DMS153 (cell line): ENCODE data around the gene IGFBP4.

Experiments used
- DNase-seq: peaks from one replicate; lab custom pipeline; 2025; lab: John Stamatoyannopoulos, UW

IGFBP4 gene

DNA sequence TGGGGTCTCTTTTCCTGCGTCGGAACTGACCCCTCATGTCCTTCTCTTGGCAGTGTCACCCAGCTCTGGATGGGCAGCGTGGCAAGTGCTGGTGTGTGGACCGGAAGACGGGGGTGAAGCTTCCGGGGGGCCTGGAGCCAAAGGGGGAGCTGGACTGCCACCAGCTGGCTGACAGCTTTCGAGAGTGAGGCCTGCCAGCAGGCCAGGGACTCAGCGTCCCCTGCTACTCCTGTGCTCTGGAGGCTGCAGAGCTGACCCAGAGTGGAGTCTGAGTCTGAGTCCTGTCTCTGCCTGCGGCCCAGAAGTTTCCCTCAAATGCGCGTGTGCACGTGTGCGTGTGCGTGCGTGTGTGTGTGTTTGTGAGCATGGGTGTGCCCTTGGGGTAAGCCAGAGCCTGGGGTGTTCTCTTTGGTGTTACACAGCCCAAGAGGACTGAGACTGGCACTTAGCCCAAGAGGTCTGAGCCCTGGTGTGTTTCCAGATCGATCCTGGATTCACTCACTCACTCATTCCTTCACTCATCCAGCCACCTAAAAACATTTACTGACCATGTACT, 13.2 kb downstream of the IGFBP4 start:
- no peak for DNase-seq

DNA sequence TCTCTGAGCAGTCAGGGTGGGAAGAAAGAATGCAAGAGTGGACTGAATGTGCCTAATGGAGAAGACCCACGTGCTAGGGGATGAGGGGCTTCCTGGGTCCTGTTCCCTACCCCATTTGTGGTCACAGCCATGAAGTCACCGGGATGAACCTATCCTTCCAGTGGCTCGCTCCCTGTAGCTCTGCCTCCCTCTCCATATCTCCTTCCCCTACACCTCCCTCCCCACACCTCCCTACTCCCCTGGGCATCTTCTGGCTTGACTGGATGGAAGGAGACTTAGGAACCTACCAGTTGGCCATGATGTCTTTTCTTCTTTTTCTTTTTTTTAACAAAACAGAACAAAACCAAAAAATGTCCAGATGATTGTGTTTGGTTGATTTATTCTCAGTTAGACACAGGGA, 14.1 kb downstream of the IGFBP4 start:
- no peak for DNase-seq

DNA sequence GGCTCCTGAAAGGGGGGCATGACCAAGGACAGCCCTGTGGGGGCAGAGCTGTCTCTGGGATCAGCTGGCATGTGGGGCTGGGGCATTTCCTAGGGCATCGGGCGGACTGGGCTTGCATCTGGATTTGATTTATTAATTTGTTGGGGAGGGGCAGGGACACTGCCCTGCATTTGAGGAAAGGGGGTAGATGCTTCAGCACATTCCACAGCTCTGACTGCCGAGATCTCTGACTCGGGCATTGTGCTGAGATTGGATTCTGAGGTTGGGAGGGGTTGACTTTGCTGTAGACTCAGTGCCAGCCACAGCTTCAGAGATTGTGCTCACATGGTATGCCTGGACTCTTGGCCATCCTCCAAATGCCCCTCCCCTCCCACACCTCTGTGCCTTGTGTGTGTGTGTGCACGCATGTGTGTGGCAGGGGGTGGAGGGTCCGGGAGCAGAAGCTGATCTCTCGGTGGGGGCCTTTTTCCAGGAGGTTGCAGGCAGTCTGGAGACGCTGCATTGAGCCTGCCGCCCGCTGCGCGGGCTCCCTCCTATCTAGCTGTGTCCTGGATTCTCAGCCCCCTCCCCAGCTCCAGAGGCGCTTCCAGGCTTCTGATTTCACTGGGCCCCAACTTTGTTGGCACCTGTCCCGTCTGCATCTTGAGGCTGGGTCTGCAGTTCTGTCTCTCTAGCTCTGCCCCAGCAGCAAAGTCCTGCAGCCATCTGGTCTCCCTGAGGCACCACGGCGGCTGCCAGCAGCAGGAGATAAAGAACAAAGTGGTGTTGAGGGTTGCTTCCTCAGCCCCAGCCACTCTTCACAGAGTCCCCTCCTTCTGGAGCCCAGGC, 14.9 kb downstream of the IGFBP4 start:
- DNase-seq: no peak

DNA sequence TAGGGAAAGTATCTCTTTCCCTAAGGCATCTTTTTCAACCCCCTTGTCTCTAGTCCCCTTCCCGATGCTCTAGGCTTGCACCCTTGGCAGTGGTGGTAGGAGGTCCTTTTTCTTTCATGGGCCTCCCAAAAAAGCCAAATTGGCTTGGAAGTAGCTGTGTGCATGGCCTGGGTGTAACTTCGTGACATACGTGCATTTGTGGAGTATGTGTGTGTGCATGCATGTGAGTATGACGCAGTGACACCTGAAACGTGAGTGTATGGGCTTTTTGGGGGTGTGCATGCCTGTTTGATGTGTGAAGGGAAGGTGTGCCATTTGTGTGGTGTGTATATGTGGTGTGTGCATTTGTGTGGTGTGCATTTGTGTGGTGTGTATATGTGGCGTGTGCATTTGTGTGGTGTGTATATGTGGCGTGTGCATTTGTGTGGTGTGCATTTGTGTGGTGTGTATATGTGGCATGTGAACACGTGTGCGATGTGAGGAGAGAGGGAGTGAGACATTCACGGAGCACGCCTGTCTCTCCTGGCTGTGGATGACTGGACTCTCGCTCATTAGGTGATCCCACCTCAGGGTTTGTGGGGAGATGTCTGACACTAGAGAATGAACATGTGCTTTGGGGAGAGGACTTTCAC, 15.7 kb downstream of the IGFBP4 start:
- DNase-seq: no peak

DNA sequence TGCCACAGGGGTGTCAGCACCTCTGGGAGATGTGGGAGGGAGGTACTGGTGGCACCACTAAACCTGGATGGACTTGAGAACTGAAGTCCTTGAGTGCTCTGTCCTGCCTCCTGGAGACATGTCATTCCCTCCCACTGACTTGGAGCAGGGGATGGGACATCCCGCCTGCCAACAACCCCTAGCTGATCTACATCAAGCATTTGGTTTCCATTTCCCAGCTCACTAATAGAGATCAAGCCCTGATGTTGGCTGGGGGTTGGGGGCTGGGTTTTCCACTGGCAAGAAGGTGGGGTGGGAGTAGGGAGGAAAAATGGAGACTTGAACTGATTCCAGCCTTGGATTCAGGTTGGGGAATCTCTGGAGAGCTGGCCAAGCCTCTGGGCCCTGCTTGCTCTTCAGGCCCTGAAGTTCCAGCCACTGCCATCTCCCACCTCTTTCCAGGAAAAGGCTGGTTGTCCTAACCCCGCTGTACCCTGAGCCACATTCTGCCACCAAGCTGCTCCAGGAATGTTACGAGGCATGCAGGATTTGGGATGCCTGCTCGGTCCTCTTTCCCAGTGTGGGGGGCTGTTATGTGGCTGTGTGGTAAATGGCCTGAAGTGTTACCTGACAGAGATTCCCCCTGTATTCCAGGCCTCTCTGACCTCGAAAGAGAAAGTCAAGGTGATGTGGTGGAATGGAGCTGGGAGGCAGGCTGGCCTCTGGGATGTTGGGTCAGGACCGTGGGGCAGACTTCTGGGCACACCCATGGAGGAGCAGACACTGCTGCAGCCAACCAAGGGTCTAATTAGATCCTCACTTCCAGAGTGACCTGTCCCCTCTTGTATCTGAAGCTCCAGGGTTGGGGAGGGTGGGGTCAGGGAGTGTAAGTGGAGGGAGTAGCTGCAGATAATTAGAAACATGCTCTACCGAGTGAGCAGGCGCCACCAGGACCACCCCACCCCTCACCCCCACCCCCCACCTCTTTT, 16.7 kb downstream of the IGFBP4 start:
- no peak for DNase-seq

DNA sequence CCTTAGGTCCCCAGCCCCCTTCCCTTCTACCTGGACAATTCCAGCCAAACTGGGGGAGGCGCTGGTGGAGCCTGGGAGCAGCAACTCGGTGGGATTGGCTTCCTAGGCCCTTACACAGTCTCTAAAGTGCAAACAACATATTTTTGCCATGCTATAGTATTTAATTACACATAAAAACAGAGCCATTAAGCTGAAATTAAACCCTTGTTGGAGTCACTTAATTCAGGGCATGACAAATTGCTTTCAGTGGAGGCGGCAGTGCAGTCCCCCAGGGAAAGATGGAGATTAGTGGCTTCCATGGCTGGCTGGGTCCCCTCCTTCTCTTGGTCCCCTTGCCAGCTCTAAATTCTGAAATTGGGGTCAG, 17.3 kb downstream of the IGFBP4 start:
- DNase-seq: no peak

DNA sequence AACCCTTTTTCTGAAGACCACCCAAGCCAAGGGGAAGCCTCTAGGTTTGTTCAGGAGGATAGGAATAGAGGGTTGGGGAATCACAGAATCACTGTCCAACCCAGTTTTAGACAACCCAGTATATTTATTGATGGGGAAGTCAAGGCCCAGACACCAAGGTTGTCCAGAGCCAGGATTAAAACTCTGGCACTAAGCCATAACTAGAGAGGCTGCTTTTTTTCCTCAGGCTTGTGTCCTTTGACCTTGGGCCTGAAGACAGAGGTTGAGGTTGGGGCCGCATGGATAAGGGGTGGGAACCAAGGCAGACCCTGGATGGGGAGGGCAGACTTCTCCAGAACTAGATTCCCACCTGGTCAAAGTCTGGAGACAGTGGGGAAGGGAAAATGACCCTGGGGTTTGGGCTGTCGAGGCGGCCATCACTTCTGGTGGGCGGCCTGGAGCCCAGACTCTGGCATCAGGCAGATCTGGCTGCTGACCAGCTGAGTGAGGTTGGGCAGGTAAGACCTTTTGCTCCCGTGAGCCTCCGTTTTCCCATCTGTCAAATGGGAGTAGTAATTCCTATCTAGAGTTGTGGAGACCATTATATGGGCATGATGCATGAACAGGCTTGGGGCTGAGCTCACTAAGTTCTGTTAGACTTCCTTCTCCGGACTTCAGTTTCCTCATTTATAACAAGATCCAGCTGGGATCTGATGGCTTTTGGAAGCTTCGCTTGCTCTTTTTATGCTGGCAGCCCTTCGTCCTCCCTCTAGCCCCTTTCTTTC, 17.9 kb downstream of the IGFBP4 start:
- DNase-seq: no peak

DNA sequence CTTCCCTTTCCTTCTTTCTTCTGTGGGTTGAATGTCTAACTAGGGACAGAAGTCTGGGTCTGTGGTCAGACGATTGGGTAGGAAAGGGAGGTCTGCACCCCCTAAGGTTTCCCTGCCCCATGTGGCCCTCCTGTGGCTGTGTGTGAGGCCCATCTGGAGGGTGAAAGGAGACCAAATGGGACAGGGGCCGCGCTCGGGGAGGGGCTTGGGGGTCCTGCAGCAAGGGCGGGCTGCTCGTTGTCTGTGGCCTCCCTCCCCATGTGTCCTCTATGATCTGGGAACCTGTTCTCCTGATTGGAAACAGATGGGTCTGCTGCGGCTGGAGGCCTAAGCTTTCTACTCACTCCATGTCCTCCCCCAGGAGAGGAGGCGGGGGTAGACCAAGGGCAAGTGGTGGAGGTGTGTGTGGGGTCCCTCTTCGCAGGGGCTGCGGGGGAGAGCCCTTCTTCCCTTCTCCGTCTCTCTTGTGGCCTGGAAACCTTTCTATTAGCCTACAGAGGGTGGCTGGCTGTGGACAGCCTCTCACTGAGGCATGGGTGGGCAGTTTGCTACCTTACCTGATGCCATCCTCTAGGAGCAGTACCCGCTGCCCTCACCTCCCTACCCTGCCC, 18.6 kb downstream of the IGFBP4 start:
- no peak for DNase-seq

DNA sequence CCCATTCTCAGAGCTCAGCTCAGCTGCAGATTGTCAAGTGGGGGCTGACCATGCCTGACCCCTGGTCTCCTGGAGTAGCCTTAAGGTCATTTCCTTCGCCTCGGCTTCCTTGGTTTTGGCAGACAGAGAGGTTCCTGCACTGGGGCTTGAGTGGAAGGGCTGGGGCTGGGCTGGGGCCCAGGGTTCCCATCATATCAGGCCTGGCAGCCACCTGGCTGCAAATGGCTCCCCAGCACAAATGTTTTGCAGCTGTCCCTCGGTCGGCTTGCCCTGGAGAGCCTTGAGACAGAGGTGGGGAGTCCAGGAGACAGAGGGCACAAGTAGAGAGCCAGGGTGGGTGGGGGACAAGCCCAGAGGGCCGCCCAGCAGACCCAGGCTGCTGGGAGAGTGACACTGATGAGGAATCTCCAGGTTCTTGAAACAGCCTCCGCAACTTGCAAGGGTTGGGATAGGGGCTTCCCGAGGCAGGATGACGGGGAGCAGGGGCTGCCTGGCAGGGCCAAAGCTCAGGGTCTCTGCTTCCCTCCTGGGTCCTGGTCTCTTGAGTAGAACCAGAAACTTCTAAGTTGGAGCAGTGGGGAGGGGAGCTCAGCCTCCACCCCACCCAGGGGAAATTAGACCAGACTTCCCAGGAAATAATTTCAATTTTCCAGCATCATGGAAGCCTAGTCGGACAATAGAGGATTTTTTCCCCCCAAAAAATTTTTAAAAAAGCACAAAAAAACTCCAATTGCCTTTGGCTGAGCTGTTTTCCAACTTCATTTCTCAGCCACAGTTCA, 19.3 kb downstream of the IGFBP4 start:
- DNase-seq: no peak

DNA sequence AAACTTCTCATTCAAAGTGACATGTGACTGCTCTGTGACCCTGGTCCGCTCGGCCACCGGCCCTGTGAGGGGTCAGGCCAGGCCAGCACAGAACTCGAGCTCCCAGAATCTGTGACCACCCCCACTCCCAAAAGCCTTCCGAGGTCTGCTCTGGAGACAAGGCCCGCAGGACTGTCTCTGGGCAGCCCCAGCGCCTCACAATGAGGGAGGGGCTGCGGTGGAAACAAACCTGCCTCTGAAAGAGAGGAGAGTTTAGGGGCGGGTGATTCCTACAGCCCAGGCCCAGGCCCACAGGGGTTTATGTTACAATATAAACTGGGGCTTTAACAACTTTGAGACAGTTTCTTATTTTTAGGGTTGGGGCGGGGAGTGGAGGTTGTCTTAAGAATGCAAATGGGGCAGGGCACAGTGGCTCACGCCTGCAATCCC, 19.9 kb downstream of the IGFBP4 start:
- no peak for DNase-seq

DNA sequence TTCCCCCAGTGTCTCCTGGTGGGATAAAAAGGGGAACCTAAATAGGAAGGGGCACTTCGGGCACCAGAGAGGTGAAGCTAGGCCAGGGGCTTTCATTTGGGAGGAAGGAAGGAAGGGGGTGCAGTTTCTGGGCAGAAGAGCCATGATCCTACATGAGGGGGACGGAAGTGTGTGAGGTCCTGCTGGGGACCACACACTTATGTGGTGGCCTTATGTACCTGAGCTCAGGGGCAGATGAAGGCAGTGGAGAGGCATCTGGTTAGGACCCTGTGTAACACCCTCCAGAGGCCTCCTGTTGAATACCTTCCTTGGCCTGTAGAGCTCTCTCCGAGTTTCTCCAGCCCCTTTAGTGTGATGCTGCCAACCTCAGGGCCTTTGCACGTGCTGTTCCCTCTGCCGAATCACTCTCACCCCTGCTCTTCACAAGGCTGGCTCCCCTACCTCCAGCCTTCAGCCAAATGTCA, 21.2 kb downstream of the IGFBP4 start:
- no peak for DNase-seq

DNA sequence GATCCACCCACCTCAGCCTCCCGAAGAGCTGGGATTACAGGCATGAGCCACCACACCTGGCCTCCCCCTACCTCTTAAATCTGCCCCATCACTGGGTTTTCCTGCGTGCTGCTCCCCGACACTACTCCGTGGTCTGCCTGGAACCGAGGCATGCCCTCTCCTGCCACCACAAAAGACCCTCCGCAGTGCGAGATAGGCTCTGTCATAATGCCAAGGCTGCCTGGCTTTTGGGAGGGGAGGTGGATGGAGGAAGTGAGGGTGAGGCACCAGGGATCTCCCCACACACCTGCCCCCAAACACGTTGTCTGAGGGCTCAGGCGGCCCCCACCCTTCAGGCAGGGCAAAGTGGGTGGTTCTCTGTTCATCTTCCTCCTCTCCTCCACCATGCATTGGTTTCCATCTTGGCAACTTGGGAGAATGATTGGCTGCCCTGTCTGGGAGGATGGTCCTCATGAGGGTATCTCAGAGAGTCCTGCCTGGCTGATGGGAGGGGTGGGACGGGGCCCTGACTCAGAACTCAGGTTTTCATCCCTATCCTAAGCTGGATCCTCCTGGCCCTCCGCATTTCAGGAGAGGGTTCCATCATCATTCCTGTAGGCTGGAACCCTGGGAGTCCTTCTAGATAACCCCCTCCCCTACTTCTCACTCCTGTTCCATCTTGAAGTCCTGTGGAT, 23.2 kb downstream of the IGFBP4 start:
- no peak for DNase-seq

DNA sequence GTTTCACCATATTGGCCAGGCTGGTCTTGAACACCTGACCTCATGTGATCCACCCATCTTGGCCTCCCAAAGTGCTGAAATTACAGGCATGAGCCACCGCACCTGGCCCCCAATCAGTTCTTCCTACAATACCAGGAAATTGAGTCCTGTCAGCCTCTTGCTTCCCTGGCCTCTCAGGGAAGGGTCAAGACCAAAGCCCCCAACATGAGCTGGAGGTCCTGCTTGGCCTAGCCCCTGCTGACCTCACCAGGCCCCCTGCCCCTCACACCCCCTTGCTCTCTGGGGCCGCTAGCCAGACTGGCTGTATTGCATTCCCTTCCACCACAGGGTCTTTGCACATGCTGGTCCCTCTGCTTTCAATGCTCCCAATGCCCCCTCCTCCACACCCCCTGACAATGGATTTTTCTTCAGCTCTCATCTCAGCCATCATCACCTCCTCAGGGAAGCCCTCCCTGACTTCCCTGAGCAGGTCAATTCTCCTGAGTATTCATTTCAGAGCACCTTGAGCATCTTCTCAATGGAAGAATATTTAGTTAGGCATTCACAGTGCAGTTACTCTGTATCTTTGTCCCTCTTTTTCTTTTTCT, 24.1 kb downstream of the IGFBP4 start:
- DNase-seq: no peak

DNA sequence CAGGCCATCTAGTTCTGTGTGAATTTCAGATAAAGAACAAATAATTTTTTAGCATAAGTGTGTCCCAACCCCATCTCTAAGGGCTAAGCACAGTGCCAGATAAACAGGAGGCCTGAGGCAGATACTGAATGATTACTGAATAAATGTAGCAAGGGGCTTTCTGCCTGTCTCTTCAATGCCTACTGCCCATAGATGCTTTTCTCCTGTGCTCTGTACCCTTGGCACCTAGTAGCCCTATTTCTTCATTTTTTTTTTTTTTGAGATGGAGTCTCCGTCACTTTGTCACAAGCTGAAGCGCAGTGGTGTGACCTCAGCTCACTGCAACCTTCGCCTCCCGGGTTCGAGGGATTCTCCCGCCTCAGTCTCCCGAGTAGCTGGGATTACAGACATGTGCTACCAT, 25.3 kb downstream of the IGFBP4 start:
- DNase-seq: no peak

DNA sequence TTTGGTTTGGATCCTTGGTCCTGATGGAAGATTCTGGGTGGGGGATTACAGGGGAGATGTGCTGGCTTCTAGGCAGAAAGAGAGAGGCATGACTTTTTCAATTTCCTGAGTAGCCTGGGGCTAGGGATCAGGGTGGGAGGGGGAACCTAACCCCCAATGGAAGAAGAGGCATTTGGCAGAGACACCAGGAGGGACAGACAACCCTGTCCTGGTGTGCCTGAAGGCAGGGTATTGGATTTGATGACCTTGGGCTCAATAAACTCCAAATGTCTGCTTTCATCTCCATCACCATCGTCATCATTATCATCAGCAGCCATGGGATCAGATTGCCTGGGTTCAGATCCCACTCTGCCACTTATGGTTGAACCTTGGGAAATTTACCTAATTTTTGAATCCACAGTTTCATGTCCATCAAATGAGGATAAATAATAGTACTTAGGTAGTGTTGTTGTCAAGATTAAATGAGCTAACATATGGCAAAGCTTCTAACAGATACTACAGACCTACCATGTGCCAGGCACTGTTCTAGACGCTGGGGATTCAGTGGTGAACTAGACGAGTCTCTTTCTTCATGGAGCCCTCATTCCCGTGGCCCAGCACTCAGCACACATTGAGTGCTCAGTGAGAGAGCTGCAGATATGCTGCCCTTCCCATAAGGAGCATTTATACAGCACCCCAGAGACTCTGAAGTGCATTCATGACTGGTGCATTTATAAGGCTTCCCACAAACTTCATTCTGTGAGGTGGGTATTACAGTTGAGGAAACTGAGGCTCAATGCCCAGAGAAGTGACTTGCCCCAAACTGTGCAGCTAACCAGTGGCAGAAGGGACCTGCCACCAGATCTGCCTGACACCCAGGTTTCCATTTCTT, 26.8 kb downstream of the IGFBP4 start:
- DNase-seq: no peak

DNA sequence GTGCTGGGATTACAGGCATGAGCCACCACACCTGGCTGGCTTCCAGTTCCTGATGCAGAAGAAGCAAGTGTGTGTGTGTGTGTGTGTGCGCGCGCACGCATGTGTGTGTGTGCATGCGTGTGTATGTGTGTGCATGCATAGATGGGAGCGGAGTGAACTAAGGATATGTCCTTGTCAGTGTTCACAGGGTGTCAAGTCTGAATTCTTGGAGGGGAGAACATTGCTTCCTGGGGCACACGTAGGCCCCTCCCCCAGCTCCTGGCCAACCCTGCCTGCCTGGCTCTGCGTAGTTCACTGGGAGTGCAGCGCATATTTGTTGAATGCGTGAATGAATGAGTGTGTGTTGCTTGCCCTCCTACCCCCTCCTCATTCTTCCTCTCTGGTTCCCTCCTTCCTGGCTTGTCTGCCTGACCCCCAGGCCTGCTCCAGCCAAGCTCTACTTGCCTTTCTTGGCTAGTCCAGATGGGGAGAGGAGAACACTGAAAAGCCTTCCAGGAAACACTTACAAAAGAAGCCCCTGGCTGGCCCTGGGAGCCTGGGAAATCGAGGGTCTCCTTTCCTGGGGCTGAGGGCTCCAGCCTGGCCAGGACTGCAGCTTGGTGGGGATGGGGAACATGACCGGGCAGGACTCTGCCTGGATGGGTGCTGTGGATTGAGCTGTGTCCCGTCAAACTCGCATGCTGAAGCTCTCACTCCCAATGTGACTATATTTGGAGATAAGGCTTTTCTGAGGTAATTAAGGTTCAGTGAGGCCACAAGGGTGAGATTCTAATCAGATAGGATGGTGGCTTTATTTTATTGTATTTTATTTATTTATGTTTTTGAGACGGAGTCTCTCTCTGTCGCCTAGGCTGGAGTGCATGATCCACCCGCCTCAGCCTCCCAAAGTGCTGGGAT, 27.9 kb downstream of the IGFBP4 start:
- DNase-seq: no peak
